ENCODE results near the gene RAB5IF. TPM values are rescaled to one million over a fixed set of nuclear protein-coding genes. Genes with fewer than 3 reads are reported as not detected.

RAB5IF gene
- total and polyA plus RNA-seq, 2 of the 8 experiments (the other 6 are each of a cell fraction or from before 2014, with no cell fraction given) = 95.5 to 148 TPM

DNA sequence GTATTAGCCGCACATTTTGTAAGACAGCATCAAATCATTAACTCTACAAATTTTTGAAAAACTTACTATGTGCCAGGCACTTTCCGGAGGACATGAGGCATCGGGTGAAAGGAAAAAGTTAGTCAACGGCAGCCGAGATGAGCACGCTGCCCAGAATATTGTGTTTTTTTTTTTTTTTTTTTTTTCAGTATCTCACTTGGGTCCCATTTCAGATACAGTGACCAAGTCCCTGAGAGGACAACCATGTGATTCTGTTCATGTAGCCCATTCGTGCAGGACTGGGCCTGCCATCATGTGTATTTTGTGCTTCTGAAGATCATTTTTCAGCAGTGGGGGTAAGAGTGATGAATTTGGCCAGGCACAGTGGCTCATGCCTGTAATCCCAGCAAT, 39.1 kb downstream of the RAB5IF start:
- Histone ChIP-seq H3K79me1 (ENCODE audit: low read depth, low read length) (no peaks in the 10 kb centered on the region), H2BK12ac (ENCODE audit: low read depth, low read length) (no peak overlapping the region), H2AFZ (ENCODE audit: low read length) (no peak overlapping the region), H3K4me2 (ENCODE audit: insufficient read depth in 1 of 2, low read depth in 2 of 2, low read length in 2 of 2) (no peak overlapping the region), H3K4me3 (ENCODE audit: extremely low read depth in 1 of 4, insufficient read depth in 2 of 4, low read depth in 3 of 4, low read length in 4 of 4) (no peak overlapping the region), H4K20me1 (replicated peaks in 1 of 2; ENCODE audit: control insufficient read depth in 1 of 2, insufficient read depth in 2 of 2, low read length in 2 of 2) (no peaks in the 10 kb centered on the region), H2BK5ac (ENCODE audit: low read depth, low read length) (no peak overlapping the region), H2BK15ac (ENCODE audit: low read length) (no peak overlapping the region), H3K9ac (replicated peaks in 1 of 4; ENCODE audit: extremely low read depth in 1 of 4, low read depth in 3 of 4, low read length in 3 of 4) (no peak overlapping the region), H3K14ac (ENCODE audit: insufficient read length) (no peak overlapping the region), H3K27me3 (replicated peaks in 1 of 4; ENCODE audit: control insufficient read depth in 3 of 4, extremely low read depth in 1 of 4, insufficient read depth in 3 of 4, low read length in 3 of 4) (no peaks in the 10 kb centered on the region), H4K91ac (replicated peaks; ENCODE audit: insufficient read length, low read length) (no peak overlapping the region), H3K18ac (ENCODE audit: extremely low read depth, low read length) (no peak overlapping the region), H3K23ac (ENCODE audit: insufficient read length) (no peak overlapping the region), H3K36me3 (ENCODE audit: control insufficient read depth in 2 of 4, insufficient read depth in 4 of 4, low read length in 3 of 4) (no peaks in the 10 kb centered on the region), H2BK20ac (ENCODE audit: low read length) (no peak overlapping the region), H3K4ac (replicated peaks; ENCODE audit: insufficient read length, low read depth, low read length) (no peak overlapping the region), H2BK120ac (replicated peaks; ENCODE audit: low read depth, low read length) (no peak overlapping the region), H3K79me2 (ENCODE audit: control insufficient read depth in 1 of 2, insufficient read depth in 2 of 2, low read length in 2 of 2) (no peaks in the 10 kb centered on the region), H3K56ac (replicated peaks; ENCODE audit: insufficient read length, low read depth, low read length) (no peak overlapping the region), H4K5ac (ENCODE audit: insufficient read length, low read depth, low read length) (no peak overlapping the region), H3K4me1 (replicated peaks in 1 of 4; ENCODE audit: control insufficient read depth in 3 of 4, insufficient read depth in 4 of 4, low read length in 3 of 4) (peaks cover 1 to 13% (median 6%) of the 10 kb centered on the region in 4 experiments; a peak in 4 of 7 replicates), H3K9me3 (ENCODE audit: insufficient read depth in 2 of 2, low read depth in 1 of 2, low read length in 1 of 2) (no peaks in the 10 kb centered on the region), H2AK5ac (ENCODE audit: low read depth, low read length) (no peak overlapping the region), H3K23me2 (ENCODE audit: low read depth, low read length) (no peaks in the 10 kb centered on the region), H4K8ac (ENCODE audit: extremely low read depth, insufficient read depth, low read length) (no peak overlapping the region), H3K27ac (ENCODE audit: low read depth, low read length) (no peak overlapping the region)
- DNase-seq (ENCODE audit: low read depth in 1 of 2, low spot score in 2 of 2) (no peak), FAIRE-seq (no peak)
- 95% methylated on average over 7 of the region's 7 CpGs; no CpG with 5 or more reads in 1 of the 2 experiments for WGBS, 2 experiments (ENCODE audit: extremely low coverage in 1 of 2, insufficient coverage in 1 of 2, insufficient read length in 1 of 2, insufficient replicate concordance in 2 of 2, low coverage in 1 of 2, low lambda C conversion rate in 2 of 2, missing lambda C conversion rate in 1 of 2)
- POLR2A ChIA-PET (ENCODE audit: partially characterized antibody) = interaction anchor here (0.9 to 1.6 kb wide), 3 partner anchors 15 to 102 kb away, joined by 3 to 6 read pairs (median 4); no protein-coding TSS in a partner anchor
- CTCF ChIA-PET (ENCODE audit: partially characterized antibody) = interaction anchor here (1.0 to 4.1 kb wide), 5 partner anchors 12 to 129 kb away, joined by 3 to 19 read pairs (median 8); partner anchors contain the start of gene DSN1
- TF ChIP-seq BCL11A (IDR thresholded peaks at IDR 0.05; ENCODE audit: low read depth in 2 of 2, low read length in 2 of 2) = no peak
- TF ChIP-seq, protein P1, sequence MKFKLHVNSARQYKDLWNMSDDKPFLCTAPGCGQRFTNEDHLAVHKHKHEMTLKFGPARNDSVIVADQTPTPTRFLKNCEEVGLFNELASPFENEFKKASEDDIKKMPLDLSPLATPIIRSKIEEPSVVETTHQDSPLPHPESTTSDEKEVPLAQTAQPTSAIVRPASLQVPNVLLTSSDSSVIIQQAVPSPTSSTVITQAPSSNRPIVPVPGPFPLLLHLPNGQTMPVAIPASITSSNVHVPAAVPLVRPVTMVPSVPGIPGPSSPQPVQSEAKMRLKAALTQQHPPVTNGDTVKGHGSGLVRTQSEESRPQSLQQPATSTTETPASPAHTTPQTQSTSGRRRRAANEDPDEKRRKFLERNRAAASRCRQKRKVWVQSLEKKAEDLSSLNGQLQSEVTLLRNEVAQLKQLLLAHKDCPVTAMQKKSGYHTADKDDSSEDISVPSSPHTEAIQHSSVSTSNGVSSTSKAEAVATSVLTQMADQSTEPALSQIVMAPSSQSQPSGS (IDR thresholded peaks at IDR 0.05; ENCODE audit: low read length) = no peak
- TF ChIP-seq POU5F1 (IDR thresholded peaks at IDR 0.05; ENCODE audit: low read depth, low read length) = no peak
- no peak for TF ChIP-seq SRF (IDR thresholded peaks at IDR 0.05; ENCODE audit: low read depth, low read length)
- TF ChIP-seq, protein P2, sequence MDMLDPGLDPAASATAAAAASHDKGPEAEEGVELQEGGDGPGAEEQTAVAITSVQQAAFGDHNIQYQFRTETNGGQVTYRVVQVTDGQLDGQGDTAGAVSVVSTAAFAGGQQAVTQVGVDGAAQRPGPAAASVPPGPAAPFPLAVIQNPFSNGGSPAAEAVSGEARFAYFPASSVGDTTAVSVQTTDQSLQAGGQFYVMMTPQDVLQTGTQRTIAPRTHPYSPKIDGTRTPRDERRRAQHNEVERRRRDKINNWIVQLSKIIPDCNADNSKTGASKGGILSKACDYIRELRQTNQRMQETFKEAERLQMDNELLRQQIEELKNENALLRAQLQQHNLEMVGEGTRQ (IDR thresholded peaks at IDR 0.05; ENCODE audit: low read length) = no peak
- no peak for TF ChIP-seq MAFK (IDR thresholded peaks at IDR 0.05; ENCODE audit: low read depth, low read length)
- no peak for TF ChIP-seq CEBPB (IDR thresholded peaks at IDR 0.05; ENCODE audit: low read depth, low read length)
- no peak for TF ChIP-seq ZNF274 (IDR thresholded peaks at IDR 0.05; ENCODE audit: borderline replicate concordance, extremely low read depth, low read length)
- no peak for TF ChIP-seq KDM5A (IDR thresholded peaks at IDR 0.05; ENCODE audit: low read length)
- TF ChIP-seq EGR1 (IDR thresholded peaks at IDR 0.05; ENCODE audit: borderline replicate concordance, low read depth, low read length) = no peak
- TF ChIP-seq SP1 (IDR thresholded peaks at IDR 0.05; ENCODE audit: low read depth, low read length) = no peak
- no peak for TF ChIP-seq NRF1 (IDR thresholded peaks at IDR 0.05; ENCODE audit: low read depth, low read length)
